ENCODE results near the gene FNDC3B. TPM values are rescaled to one million over a fixed set of nuclear protein-coding genes. Genes with fewer than 3 reads are reported as not detected.

The FNDC3B gene
- total RNA-seq, 2 experiments from 2014 or later: 10.6 to 12.0 TPM

DNA sequence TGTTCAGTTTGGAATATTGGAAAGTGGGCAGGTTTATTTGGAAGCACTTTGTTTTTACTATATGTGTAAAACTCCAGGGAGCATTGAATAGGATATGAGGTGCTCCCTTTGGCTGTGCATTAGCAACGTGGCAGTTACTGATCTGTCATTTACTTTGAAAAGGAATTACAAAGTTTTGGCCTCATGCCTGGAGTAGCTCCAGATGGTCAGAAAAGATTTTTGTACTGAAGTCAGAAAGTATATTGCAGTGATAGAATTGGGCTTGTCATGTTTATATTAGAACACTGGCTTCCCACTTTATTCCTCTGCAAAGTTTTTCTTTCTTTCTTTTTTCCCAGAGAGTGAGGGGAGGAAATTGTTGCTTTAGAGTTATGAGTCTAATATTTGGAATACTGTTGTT is 26.1 kb downstream of the FNDC3B start:
- intact Hi-C loops (cut with micrococcal nuclease): no loop called here
- no peak overlapping the region for H3K4me3 Mint-ChIP-seq
- no peak for ATAC-seq
- no peaks in the 10 kb centered on the region for H3K27me3 Mint-ChIP-seq
- POLR2A ChIA-PET: no interaction called here
- TF ChIP-seq, protein P1, sequence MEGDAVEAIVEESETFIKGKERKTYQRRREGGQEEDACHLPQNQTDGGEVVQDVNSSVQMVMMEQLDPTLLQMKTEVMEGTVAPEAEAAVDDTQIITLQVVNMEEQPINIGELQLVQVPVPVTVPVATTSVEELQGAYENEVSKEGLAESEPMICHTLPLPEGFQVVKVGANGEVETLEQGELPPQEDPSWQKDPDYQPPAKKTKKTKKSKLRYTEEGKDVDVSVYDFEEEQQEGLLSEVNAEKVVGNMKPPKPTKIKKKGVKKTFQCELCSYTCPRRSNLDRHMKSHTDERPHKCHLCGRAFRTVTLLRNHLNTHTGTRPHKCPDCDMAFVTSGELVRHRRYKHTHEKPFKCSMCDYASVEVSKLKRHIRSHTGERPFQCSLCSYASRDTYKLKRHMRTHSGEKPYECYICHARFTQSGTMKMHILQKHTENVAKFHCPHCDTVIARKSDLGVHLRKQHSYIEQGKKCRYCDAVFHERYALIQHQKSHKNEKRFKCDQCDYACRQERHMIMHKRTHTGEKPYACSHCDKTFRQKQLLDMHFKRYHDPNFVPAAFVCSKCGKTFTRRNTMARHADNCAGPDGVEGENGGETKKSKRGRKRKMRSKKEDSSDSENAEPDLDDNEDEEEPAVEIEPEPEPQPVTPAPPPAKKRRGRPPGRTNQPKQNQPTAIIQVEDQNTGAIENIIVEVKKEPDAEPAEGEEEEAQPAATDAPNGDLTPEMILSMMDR (IDR thresholded peaks at IDR 0.05): no peak
- peaks cover 18% of the 10 kb centered on the region for H3K4me1 Mint-ChIP-seq (ENCODE audit: low read depth)
- H3K36me3 Mint-ChIP-seq (ENCODE audit: low read depth): peaks cover 5% of the 10 kb centered on the region
- no peak for DNase-seq
- H3K9me3 Mint-ChIP-seq: peaks cover 3% of the 10 kb centered on the region
- CTCF ChIA-PET: interaction anchor here (1.2 kb wide), 1 partner anchor 30 kb away, joined by 3 read pairs; no protein-coding TSS in a partner anchor
- no peak overlapping the region for H3K27ac Mint-ChIP-seq

GRCh38 chr3:172065967-172066762 is 26.8 kb downstream of the FNDC3B start:
- Mint-ChIP-seq H3K9me3 (peaks cover 3% of the 10 kb centered on the region), H3K4me1 (ENCODE audit: low read depth) (peaks cover 18% of the 10 kb centered on the region), H3K36me3 (ENCODE audit: low read depth) (peaks cover 5% of the 10 kb centered on the region), H3K27me3 (no peaks in the 10 kb centered on the region), H3K4me3 (no peak overlapping the region), H3K27ac (no peak overlapping the region)
- DNase-seq (no peak), ATAC-seq (no peak)
- TF ChIP-seq, protein P1 (IDR thresholded peaks at IDR 0.05): no peak
- CTCF ChIA-PET: interaction anchor here (0.7 to 1.5 kb wide), 4 partner anchors 16 to 275 kb away, joined by 3 to 4 read pairs (median 3); no protein-coding TSS in a partner anchor
- intact Hi-C loops (cut with micrococcal nuclease): no loop called here
- POLR2A ChIA-PET: interaction anchor here (0.7 kb wide), 1 partner anchor 47 kb away, joined by 3 read pairs; no protein-coding TSS in a partner anchor

DNA sequence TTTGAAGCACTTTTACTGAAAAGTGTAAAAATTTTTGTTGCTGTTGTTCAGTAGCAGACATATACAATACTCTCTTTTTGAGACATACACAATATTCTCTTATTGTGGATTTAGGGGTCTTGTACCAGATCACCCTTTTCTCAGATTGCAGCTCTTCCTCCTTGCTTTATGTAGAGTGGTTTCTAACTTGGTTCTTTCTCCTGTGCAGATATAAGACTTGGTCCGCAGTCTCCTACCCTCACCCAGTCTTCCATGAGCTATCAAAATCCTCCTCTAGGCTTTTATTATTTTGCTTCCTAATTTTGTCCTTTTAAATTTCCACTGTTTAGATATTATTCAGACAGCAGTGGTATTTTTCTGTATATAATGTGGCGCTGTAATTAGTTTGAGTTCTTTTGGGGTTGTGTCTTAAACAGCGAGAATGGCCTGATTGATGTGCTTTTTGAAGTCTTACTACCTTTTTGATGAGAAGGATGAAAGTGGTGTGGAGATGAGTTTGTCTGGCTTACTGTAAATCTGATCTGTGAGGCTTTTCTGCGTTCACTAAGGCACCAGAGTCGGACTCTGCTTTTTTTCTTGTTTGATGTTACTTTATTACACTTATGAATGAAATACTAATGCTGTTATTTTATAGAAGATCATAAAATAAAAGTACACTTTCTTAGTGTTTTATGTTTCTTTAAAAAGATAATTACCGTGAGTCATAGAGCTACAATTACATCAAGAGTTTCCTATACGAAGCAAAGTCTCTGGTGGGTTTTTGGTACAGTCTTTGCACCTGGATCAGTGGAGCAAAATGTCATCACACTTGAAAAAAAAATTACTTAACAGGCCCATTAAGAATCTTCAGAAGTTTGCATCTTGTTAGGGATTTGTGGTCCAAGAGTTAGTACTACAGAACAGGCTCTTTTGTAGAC is 27.8 kb downstream of the FNDC3B start:
- ATAC-seq: peak; percentile 55

GRCh38 chr3:172067837-172068440 is 28.6 kb downstream of the FNDC3B start:
- POLR2A ChIA-PET: no interaction called here

More for the DNA sequence above, 27.8 kb downstream of the FNDC3B start:
- TF ChIP-seq, protein P1 (IDR thresholded peaks at IDR 0.05): no peak
- no peak overlapping the region for H3K4me3 Mint-ChIP-seq
- peaks cover 5% of the 10 kb centered on the region for H3K36me3 Mint-ChIP-seq (ENCODE audit: low read depth)
- H3K27ac Mint-ChIP-seq: peak overlapping the region; percentile 12
- POLR2A ChIA-PET: no interaction called here
- peaks cover 3% of the 10 kb centered on the region for H3K9me3 Mint-ChIP-seq
- CTCF ChIA-PET: interaction anchor here (1.1 to 1.5 kb wide), 3 partner anchors 15 to 274 kb away, joined by 3 to 4 read pairs (median 3); no protein-coding TSS in a partner anchor
- H3K27me3 Mint-ChIP-seq: no peaks in the 10 kb centered on the region
- intact Hi-C loops (cut with micrococcal nuclease): no loop called here
- no peak for DNase-seq
- H3K4me1 Mint-ChIP-seq (ENCODE audit: low read depth): peaks cover 18% of the 10 kb centered on the region

More at GRCh38 chr3:172067837-172068440, 28.6 kb downstream of the FNDC3B start:
- no peak for ATAC-seq
- Mint-ChIP-seq H3K27me3 (no peaks in the 10 kb centered on the region), H3K36me3 (ENCODE audit: low read depth) (peaks cover 5% of the 10 kb centered on the region), H3K27ac (no peak overlapping the region), H3K4me1 (ENCODE audit: low read depth) (peaks cover 18% of the 10 kb centered on the region), H3K4me3 (no peak overlapping the region), H3K9me3 (peaks cover 3% of the 10 kb centered on the region)
- CTCF ChIA-PET: no interaction called here
- TF ChIP-seq, protein P1 (IDR thresholded peaks at IDR 0.05): no peak
- intact Hi-C loops (cut with micrococcal nuclease): no loop called here
- no peak for DNase-seq

Data from activated CD8-positive, alpha-beta T cell treated with anti-CD3 and anti-CD28 coated beads for 36 hours (primary cell).